H9 (cell line): ENCODE data around the gene OR2T35. TPM values are rescaled to one million over a fixed set of nuclear protein-coding genes. Genes with fewer than 3 reads are reported as not detected.

Source experiments
- DNase-seq: peaks from one replicate; pipeline ENCODE4 v3.0.0-alpha.2; 2017
- H2AFZ ChIP-seq: one replicate; pipeline ENCODE4 v1.6.1; 2013; ENCODE audit warnings: mild to moderate bottlenecking, low read length, control low read depth, moderate library complexity
- H2AK5ac ChIP-seq: 2 replicates; pipeline ENCODE4 v1.6.1; 2013; ENCODE audit warnings: low read length, control low read depth, mixed read lengths; ENCODE audit not compliant: insufficient read length
- H2BK120ac ChIP-seq: one replicate; pipeline ENCODE4 v1.6.1; 2013; ENCODE audit warnings: low read depth, mild to moderate bottlenecking, low read length, control low read depth, inconsistent platforms; ENCODE audit not compliant: poor library complexity, severe bottlenecking
- H2BK12ac ChIP-seq: 2 replicates; pipeline ENCODE4 v1.6.1; 2013; ENCODE audit warnings: low read length, control low read depth, mixed read lengths, low read depth; ENCODE audit not compliant: insufficient read length
- H2BK15ac ChIP-seq: 2 replicates; pipeline ENCODE4 v1.6.1; 2013; ENCODE audit warnings: low read depth, low read length, control low read depth
- H2BK20ac ChIP-seq: one replicate; pipeline ENCODE4 v1.6.1; 2013; ENCODE audit warnings: low read depth, mild to moderate bottlenecking, low read length, control low read depth, inconsistent platforms; ENCODE audit not compliant: poor library complexity, severe bottlenecking
- H2BK5ac ChIP-seq: 2 replicates; pipeline ENCODE4 v1.6.1; 2013; ENCODE audit warnings: low read length, control low read depth, mixed read lengths; ENCODE audit not compliant: insufficient read length
- H3K14ac ChIP-seq: 2 replicates; pipeline ENCODE4 v1.6.1; 2013; ENCODE audit warnings: low read length, control low read depth; ENCODE audit not compliant: insufficient read depth
- H3K18ac ChIP-seq: 2 replicates; pipeline ENCODE4 v1.6.1; 2013; ENCODE audit warnings: low read depth, mild to moderate bottlenecking, mixed read lengths, low read length, control low read depth; ENCODE audit not compliant: insufficient read length
- H3K23ac ChIP-seq: 2 replicates; pipeline ENCODE4 v1.6.1; 2013; ENCODE audit warnings: low read length, control low read depth, mixed read lengths, low read depth; ENCODE audit not compliant: insufficient read length
- H3K23me2 ChIP-seq: 2 replicates; pipeline ENCODE4 v1.6.1; 2013; ENCODE audit warnings: low read depth, mild to moderate bottlenecking, mixed read lengths, low read length, control low read depth; ENCODE audit not compliant: insufficient read length, poor library complexity, severe bottlenecking
- H3K27ac ChIP-seq: 2 replicates; pipeline ENCODE4 v1.5.1; 2013; ENCODE audit warnings: low read length, control low read depth, mixed read lengths, low read depth; ENCODE audit not compliant: insufficient read length
- H3K27me3 ChIP-seq: 2 replicates; pipeline ENCODE4 v1.6.1; 2013; ENCODE audit warnings: low read length, control low read depth, inconsistent platforms; ENCODE audit not compliant: insufficient read depth
- H3K4ac ChIP-seq: 2 replicates; pipeline ENCODE4 v1.6.1; 2013; ENCODE audit warnings: low read depth, mild to moderate bottlenecking, control low read depth, inconsistent platforms, low read length, moderate library complexity
- H3K4me1 ChIP-seq: 2 replicates; pipeline ENCODE4 v1.6.1; 2013; ENCODE audit warnings: low read length, control low read depth, inconsistent platforms; ENCODE audit not compliant: insufficient read depth
- H3K4me2 ChIP-seq: 2 replicates; pipeline ENCODE4 v1.6.1; 2013; ENCODE audit warnings: low read length, control low read depth, mixed read lengths; ENCODE audit not compliant: insufficient read length, insufficient read depth
- H3K56ac ChIP-seq: 2 replicates; pipeline ENCODE4 v1.6.1; 2013; ENCODE audit warnings: low read depth, mild to moderate bottlenecking, mixed read lengths, low read length, control low read depth; ENCODE audit not compliant: insufficient read length
- H3K79me1 ChIP-seq: 2 replicates; pipeline ENCODE4 v1.6.1; 2013; ENCODE audit warnings: low read depth, mild to moderate bottlenecking, moderate library complexity, low read length, control low read depth, inconsistent platforms; ENCODE audit not compliant: insufficient read depth, poor library complexity, severe bottlenecking
- H3K79me2 ChIP-seq: 2 replicates; pipeline ENCODE4 v1.6.1; 2013; ENCODE audit warnings: low read length, control low read depth, inconsistent platforms; ENCODE audit not compliant: insufficient read depth
- H3K9ac ChIP-seq: 2 replicates; pipeline ENCODE4 v1.6.1; 2013; ENCODE audit warnings: low read length, control low read depth, mixed read lengths; ENCODE audit not compliant: insufficient read length; ENCODE audit errors: extremely low read depth
- H3K9me3 ChIP-seq: one replicate; pipeline ENCODE4 v1.6.1; 2013; ENCODE audit warnings: low read depth, low read length, inconsistent platforms; ENCODE audit not compliant: control insufficient read depth
- H3T11ph ChIP-seq: one replicate; pipeline ENCODE4 v1.6.1; 2013; ENCODE audit warnings: mild to moderate bottlenecking, low read length, control low read depth, inconsistent platforms
- H4K20me1 ChIP-seq: one replicate; pipeline ENCODE4 v1.6.1; 2013; ENCODE audit not compliant: control insufficient read depth, insufficient read length, insufficient read depth
- H4K5ac ChIP-seq: 2 replicates; pipeline ENCODE4 v1.6.1; 2013; ENCODE audit warnings: low read depth, mild to moderate bottlenecking, mixed read lengths, low read length, control low read depth; ENCODE audit not compliant: insufficient read length
- H4K8ac ChIP-seq: replicated peaks from 2 replicates; pipeline ENCODE4 v1.6.1; 2013; ENCODE audit warnings: low read length, control low read depth, mixed read lengths, low read depth; ENCODE audit not compliant: insufficient read length
- H4K91ac ChIP-seq: 2 replicates; pipeline ENCODE4 v1.6.1; 2013; ENCODE audit warnings: low read depth, mild to moderate bottlenecking, moderate library complexity, mixed read lengths, low read length, control low read depth; ENCODE audit not compliant: insufficient read length
- H3K27ac Mint-ChIP-seq, 3 experiments: 2 replicates in 2 of 3; 3 replicates in 1 of 3; pipeline ENCODE4 v1.8.0; 2020 to 2021; ENCODE audit warnings: mixed read lengths in 3 of 3, mild to moderate bottlenecking in 1 of 3, moderate library complexity in 1 of 3
- H3K27me3 Mint-ChIP-seq: 2 replicates; pipeline ENCODE4 v1.8.0; 2021; ENCODE audit warnings: low read depth, mild to moderate bottlenecking, moderate library complexity, mixed read lengths
- H3K36me3 Mint-ChIP-seq, 3 experiments: 2 replicates in 2 of 3; 3 replicates in 1 of 3; pipeline ENCODE4 v1.8.0; 2020 to 2021; ENCODE audit warnings: low read depth in 3 of 3, mixed read lengths in 3 of 3; ENCODE audit not compliant: insufficient read depth in 1 of 3
- H3K4me1 Mint-ChIP-seq, 2 experiments: 2 replicates each; pipeline ENCODE4 v1.8.0; 2020; ENCODE audit warnings: mixed read lengths in 2 of 2
- H3K4me3 Mint-ChIP-seq, 2 experiments: 2 replicates in 1 of 2; 3 replicates in 1 of 2; pipeline ENCODE4 v1.8.0; 2020 to 2021; ENCODE audit warnings: mild to moderate bottlenecking in 2 of 2, mixed read lengths in 2 of 2, moderate library complexity in 1 of 2
- H3K9me3 Mint-ChIP-seq, 2 experiments: 2 replicates in 1 of 2; 3 replicates in 1 of 2; pipeline ENCODE4 v1.8.0; 2020; ENCODE audit warnings: mild to moderate bottlenecking in 2 of 2, mixed read lengths in 2 of 2, moderate library complexity in 1 of 2
- WGBS: extraction: QIAGEN DNeasy Blood & Tissue Kit; methylation state at CpG from one replicate; pipeline ENCODE4 v1.1.7; 2013; ENCODE audit warnings: missing lambda C conversion rate, low lambda C conversion rate, mixed read lengths; ENCODE audit not compliant: insufficient read length; ENCODE audit errors: extremely low coverage; 5-methylcytosine and 5-hydroxymethylcytosine counted together
- total RNA-seq: library from RNA; stranded (reverse); gene quantifications from 2 replicates; pipeline ENCODE4 v1.2.1, GENCODE V29; 2021
- TF ChIP-seq, protein P1 (sequence below): fragments of 200-600 bp; sonication (generic); conservative IDR thresholded peaks from 3 replicates; pipeline ENCODE4 v1.8.0; 2021; ENCODE audit warnings: antibody characterized with exemption, mild to moderate bottlenecking

Gene OR2T35
- total RNA-seq, 1 experiment from 2014 or later = not detected

DNA sequence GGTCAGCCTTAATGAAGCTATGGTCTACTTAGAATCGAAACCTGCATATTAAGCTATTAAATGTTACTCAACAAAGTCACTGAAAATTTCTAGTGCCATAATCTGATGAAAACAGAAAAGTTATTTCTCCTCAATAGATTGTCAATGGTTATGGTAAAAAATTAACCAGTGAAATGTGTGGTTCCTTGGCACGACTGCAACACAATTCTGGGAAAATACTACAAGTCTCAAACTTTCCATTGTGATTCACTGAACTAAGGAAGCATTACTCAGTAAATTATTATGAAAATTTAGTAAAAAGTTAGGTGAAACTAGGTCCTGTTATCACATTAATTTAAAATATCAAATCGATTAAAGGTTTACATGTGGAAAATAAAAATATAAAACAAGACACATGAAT is 34.8 kb downstream of the OR2T35 start:
- Histone ChIP-seq H2BK20ac (no peak overlapping the region), H2BK120ac (no peak overlapping the region), H4K91ac (no peak overlapping the region), H3K9me3 (peaks cover 66% of the 10 kb centered on the region), H2AFZ (no peak overlapping the region), H3K18ac (no peak overlapping the region), H3K27ac (no peak overlapping the region), H3K14ac (no peak overlapping the region), H3K23ac (no peak overlapping the region), H3K23me2 (no peaks in the 10 kb centered on the region), H4K8ac (no peak overlapping the region), H4K5ac (no peak overlapping the region), H3K79me1 (no peaks in the 10 kb centered on the region), H3K4me2 (no peak overlapping the region), H2AK5ac (no peak overlapping the region), H3K4ac (no peak overlapping the region), H3K9ac (no peak overlapping the region), H3T11ph (no peak overlapping the region), H2BK15ac (no peak overlapping the region), H3K27me3 (no peaks in the 10 kb centered on the region), H3K56ac (no peak overlapping the region), H2BK12ac (no peak overlapping the region), H4K20me1 (no peaks in the 10 kb centered on the region), H3K79me2 (no peaks in the 10 kb centered on the region), H3K4me1 (no peaks in the 10 kb centered on the region), H2BK5ac (no peak overlapping the region)
- DNase-seq = no peak
- WGBS = no CpG with 5 or more reads among the region's 3 CpGs
- Mint-ChIP-seq H3K27me3 (no peaks in the 10 kb centered on the region; the same call in 1 of the 2 replicates), H3K27ac (no peak overlapping the region), H3K4me3 (no peak overlapping the region), H3K36me3 (peaks cover 7 to 37% (median 13%) of the 10 kb centered on the region in 3 experiments; a peak in 4 of 7 replicates), H3K9me3 (peaks cover 86 to 87% of the 10 kb centered on the region in 2 experiments), H3K4me1 (no peaks in the 10 kb centered on the region)
- TF ChIP-seq, protein P1, sequence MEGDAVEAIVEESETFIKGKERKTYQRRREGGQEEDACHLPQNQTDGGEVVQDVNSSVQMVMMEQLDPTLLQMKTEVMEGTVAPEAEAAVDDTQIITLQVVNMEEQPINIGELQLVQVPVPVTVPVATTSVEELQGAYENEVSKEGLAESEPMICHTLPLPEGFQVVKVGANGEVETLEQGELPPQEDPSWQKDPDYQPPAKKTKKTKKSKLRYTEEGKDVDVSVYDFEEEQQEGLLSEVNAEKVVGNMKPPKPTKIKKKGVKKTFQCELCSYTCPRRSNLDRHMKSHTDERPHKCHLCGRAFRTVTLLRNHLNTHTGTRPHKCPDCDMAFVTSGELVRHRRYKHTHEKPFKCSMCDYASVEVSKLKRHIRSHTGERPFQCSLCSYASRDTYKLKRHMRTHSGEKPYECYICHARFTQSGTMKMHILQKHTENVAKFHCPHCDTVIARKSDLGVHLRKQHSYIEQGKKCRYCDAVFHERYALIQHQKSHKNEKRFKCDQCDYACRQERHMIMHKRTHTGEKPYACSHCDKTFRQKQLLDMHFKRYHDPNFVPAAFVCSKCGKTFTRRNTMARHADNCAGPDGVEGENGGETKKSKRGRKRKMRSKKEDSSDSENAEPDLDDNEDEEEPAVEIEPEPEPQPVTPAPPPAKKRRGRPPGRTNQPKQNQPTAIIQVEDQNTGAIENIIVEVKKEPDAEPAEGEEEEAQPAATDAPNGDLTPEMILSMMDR = no peak
